SU-DHL-6 (cell line): Measurements from ENCODE around the gene GAREM1.

ENCODE experiments used
- CTCF ChIP-seq: fragments of 200-600 bp; sonication (generic); IDR thresholded peaks from one replicate; pipeline ENCODE4 v1.5.1; 2017; ENCODE audit warnings: antibody characterized with exemption, mild to moderate bottlenecking, low read length, moderate library complexity; ENCODE audit not compliant: insufficient read depth, poor library complexity, severe bottlenecking
- EZH2phosphoT487 ChIP-seq: fragments of 200-600 bp; sonication (generic), shearing (Covaris generic); conservative IDR thresholded peaks from 2 replicates; pipeline ENCODE4 v1.6.1; 2018; ENCODE audit warnings: mild to moderate bottlenecking, antibody characterized with exemption, low read length, moderate library complexity, mixed read lengths

GRCh38 chr18:32264401-32264800, 206.3 kb downstream of the GAREM1 start:
- no peak for TF ChIP-seq CTCF
- TF ChIP-seq EZH2phosphoT487: no peak
